GM12801 (cell line): ENCODE results near the gene OSM.

Experiments
- TF ChIP-seq, protein P1 (sequence below): IDR thresholded peaks from one replicate; pipeline ENCODE4 v1.5.1; 2011; ENCODE audit warnings: control low read depth; ENCODE audit not compliant: insufficient read length; ENCODE audit errors: extremely low read depth

The OSM gene

DNA sequence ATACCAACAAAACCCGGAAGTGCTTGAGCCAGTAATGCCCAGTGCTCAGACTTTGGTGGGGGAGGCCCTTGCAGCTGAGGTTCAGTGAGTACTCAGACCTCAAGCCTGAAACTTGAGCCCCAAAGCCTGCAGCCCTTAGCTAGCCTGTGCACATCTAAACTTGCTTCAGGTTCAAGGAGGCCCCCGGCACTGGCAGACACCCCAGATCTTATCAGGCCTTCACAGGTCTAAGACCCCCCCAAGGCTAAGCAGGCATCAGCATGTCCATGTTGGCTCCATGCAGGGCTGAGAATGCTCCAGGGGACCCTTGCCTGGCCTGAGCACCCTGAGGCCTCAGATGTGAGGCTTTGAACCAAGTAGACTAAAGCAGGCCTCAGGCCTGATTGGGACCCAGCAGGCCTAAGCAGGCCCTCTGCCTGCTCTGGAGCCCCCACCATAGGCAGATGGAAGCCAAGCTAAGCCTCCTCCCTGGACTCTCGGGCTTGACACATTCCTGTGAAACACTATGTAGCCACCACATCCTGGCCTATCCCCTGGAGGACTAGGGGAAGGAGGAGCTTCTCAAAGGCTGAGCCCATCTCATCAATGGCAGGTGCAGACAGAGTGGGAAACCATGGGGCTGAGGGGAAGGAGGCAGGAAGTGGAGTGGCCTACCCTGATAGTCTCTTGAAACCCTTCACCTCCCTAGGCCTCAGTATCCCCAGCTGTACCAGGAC, 23.8 kb upstream of the OSM start:
- TF ChIP-seq, protein P1, sequence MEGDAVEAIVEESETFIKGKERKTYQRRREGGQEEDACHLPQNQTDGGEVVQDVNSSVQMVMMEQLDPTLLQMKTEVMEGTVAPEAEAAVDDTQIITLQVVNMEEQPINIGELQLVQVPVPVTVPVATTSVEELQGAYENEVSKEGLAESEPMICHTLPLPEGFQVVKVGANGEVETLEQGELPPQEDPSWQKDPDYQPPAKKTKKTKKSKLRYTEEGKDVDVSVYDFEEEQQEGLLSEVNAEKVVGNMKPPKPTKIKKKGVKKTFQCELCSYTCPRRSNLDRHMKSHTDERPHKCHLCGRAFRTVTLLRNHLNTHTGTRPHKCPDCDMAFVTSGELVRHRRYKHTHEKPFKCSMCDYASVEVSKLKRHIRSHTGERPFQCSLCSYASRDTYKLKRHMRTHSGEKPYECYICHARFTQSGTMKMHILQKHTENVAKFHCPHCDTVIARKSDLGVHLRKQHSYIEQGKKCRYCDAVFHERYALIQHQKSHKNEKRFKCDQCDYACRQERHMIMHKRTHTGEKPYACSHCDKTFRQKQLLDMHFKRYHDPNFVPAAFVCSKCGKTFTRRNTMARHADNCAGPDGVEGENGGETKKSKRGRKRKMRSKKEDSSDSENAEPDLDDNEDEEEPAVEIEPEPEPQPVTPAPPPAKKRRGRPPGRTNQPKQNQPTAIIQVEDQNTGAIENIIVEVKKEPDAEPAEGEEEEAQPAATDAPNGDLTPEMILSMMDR, result no peak

DNA sequence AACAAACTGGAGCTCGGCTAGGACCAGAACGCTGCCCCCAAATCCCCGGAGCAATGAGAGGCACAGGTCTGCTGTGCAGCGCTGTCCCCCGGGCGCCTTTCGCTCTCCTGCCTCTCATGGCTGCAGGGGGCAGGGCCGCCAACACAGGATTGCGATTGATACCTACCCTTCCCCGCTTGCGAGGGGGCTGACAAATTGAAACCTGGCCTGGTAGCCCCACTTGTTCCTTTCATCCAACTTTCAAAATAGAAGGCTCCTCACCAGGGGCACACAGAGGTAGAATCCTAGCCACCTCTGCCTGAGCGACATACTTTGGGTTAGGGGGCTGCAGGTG, 23.3 kb upstream of the OSM start:
- TF ChIP-seq, protein P1, result no peak

DNA sequence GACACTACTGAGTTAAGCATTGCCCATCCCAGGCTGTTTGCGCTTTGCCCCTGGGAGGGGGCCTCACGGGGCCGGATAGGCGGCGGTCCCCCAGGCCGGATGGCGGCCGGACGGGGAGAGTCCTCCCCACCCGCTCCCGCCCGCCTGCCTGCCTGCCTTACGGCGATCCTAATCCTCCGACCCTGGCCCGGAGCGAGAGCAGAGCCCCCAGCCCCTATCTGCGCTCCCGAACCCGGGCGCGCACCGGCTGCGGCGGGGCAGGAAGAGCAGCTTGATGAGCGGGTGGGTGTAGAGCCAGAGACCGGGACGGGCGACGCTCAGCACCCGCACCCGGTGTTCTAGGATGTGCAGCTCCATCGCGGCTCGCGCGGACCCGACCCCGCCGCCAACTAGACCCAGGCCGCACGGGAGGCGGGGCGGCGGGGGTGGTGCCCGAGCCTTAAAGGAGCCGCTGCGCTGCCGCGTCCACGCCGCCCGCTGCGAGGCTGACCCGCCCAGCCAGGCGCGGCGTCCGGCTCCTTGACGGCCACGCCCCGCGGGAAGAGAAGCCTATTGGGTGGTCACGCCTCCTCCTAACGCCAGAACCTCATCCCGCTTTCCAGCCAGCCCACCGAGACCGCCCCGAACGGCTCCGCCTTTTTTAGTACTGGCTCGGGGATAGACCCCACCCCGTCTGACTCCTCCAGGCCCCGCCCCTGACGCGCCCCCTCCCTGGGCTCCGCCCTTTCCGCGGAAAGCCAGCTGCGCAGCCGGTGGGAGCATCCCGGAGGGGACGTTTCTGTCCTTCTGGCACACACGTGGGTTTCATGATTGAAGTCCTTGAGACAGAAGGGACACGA, 22.7 kb upstream of the OSM start, which contains the start of gene CASTOR1:
CASTOR1 (minus strand) TSS at position 365 of the 839 bp plus-strand sequence; CDS start at position 357, 8 bp downstream.
- TF ChIP-seq, protein P1, result no peak

DNA sequence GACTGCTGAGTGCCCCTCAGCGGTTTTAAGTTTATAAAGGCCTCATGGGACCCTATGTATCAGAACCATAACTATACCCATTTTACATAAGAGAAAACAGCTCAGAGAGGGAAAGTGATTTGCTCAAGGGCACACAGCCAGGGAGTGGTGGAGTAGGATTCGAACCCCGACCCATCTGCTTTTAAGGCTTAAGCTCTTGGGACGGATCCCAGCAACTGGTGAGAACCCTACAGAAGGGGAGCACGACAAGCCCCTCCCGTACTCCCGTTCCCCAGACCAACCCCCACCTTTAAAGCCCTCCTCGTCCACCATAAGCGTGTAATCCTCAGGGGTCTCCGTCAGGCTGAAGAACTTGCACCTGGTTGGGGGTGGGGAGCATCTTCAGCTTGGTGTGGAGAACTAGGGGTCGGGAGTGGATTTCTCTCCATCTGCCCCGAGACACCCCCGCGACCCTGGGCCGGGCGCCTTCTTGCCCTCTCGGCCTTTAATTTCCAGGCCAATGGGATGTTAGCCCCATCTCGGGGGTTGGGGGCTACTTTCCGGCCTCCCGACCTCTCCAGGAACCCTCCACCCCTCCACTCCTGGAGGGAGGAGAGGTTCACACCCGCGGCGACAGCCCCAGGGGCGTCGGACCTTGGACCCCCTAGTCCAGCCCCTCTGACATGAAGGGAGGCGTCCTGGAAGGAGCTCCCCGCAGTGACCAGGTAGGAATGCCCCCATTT, 21.9 kb upstream of the OSM start:
- TF ChIP-seq, protein P1, result no peak

DNA sequence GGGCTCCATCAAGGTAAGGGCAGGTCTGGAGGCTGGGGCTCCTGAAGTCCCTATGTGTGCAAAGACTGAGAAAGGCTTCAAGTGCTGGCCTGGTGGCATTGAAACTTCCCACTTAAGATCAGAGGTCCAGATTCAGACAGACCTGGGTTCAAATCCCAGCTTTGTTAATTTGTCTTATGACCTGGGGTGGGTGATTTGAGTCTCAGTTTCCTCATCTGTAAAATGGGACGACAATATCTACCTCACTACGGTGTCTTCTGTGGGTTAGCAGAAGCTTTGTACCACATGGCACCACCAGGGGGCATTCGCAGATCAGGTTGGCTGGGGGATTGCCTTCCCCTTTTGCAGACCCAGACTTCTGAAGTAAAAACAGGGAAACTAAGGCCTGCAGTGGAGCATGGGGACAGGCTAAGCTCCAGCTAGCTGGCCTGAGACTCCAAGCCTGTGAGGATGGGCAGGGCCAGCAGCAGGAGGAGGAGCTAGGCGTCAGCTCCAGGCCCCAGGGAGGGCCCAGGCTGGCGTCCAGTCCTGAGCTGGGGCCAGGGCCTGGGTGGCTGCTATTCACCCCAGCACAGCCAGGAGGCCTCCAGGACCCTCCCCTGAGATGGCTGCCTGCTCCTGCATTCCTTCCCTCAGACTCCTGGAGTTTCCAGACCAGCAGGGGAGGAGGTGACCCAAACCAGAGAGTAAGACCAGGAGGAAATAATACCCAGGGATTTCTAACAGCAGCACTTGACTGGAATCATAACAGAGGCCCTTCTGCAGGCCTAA, 21.2 kb upstream of the OSM start:
- TF ChIP-seq, protein P1, result no peak

DNA sequence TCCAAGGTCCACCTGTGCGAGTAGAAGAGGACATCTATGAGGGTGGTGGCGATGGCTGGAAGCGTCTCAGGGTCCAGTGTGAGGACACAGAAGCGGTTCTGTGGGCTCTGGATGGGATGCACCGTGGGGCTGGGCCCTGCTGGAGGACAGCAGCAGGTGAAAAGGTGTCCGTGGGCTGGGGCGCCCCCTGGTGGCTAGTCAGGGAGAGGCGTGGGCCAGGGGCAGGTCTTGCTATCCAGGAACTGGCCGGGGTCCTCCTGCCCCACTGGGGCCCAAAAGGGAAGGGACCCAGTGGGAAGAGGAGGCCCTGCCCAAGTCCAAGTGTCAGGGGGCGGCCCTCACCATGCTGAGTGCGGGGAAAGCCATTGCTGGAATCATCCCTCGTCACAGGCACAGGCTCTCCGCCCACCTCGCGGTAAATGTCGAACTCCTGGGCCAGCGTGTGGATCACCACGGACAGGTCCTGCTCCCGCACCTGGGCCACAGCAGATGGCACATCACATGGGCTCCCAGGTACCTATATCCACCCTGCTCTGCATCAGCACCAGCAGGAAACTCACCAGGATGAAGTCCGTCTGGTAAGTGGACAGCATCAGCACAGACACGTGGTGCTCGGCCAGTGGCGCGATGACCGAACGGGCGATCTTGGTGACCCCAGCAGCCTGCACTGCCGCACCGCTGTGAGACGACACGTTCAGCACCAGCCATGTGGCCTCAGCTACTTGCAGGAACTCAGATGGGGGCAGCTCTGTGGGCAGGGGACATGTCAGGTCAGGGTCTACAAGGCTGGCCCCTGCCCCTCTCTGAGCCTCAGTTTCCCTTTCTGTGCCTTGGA, 20.4 kb upstream of the OSM start:
- TF ChIP-seq, protein P1, result no peak
